ENCODE measurements around the gene ANKRD12.

ANKRD12 gene

GRCh38 chr18:9321017-9321452, 184.5 kb downstream of the ANKRD12 start:
- H3K27ac ChIP-seq (ENCODE audit: low read depth, low read length), result no peak overlapping the region
- H3K36me3 ChIP-seq (ENCODE audit: low read length), result no peaks in the 10 kb centered on the region
- H3K9ac ChIP-seq (ENCODE audit: low read length), result no peak overlapping the region
- no peak for TF ChIP-seq EZH2phosphoT487 (conservative IDR thresholded peaks at IDR 0.05; ENCODE audit: low read length)
- no peak for TF ChIP-seq CTCF (IDR thresholded peaks at IDR 0.05; ENCODE audit: insufficient read depth, low read length, poor library complexity, severe bottlenecking)
- no peaks in the 10 kb centered on the region for H3K9me3 ChIP-seq (ENCODE audit: insufficient read depth, low read length)
- no peak overlapping the region for H3K4me2 ChIP-seq (ENCODE audit: low read depth, low read length, poor library complexity, severe bottlenecking)
- H3K27me3 ChIP-seq (ENCODE audit: low read length), result no peaks in the 10 kb centered on the region
- H3F3A ChIP-seq (ENCODE audit: insufficient read depth), result no peaks in the 10 kb centered on the region
- H3K79me2 ChIP-seq (ENCODE audit: insufficient read depth, low read length), result no peaks in the 10 kb centered on the region
- no peak overlapping the region for H2AFZ ChIP-seq (ENCODE audit: low read depth, low read length, severe bottlenecking)
- H3K9me2 ChIP-seq (replicated peaks; ENCODE audit: insufficient read depth, low read length), result no peaks in the 10 kb centered on the region
- no peak overlapping the region for H3K4me3 ChIP-seq (ENCODE audit: insufficient read depth, low read length, poor library complexity, severe bottlenecking)
- H4K20me1 ChIP-seq (ENCODE audit: low read depth, low read length), result no peaks in the 10 kb centered on the region

GRCh38 chr18:9321736-9322135, 185.2 kb downstream of the ANKRD12 start:
- Histone ChIP-seq H3K36me3 (ENCODE audit: low read length) (no peaks in the 10 kb centered on the region), H3K9ac (ENCODE audit: low read length) (no peak overlapping the region)

GRCh38 chr18:9322744-9323143, 186.2 kb downstream of the ANKRD12 start:
- Histone ChIP-seq H3K4me3 (ENCODE audit: insufficient read depth, low read length, poor library complexity, severe bottlenecking) (no peak overlapping the region), H3K36me3 (ENCODE audit: low read length) (no peaks in the 10 kb centered on the region), H3K9me2 (replicated peaks; ENCODE audit: insufficient read depth, low read length) (no peaks in the 10 kb centered on the region), H3K79me2 (ENCODE audit: insufficient read depth, low read length) (no peaks in the 10 kb centered on the region), H3K9me3 (ENCODE audit: insufficient read depth, low read length) (no peaks in the 10 kb centered on the region), H2AFZ (ENCODE audit: low read depth, low read length, severe bottlenecking) (no peak overlapping the region), H3F3A (ENCODE audit: insufficient read depth) (no peaks in the 10 kb centered on the region), H3K9ac (ENCODE audit: low read length) (no peak overlapping the region), H3K4me2 (ENCODE audit: low read depth, low read length, poor library complexity, severe bottlenecking) (no peak overlapping the region), H4K20me1 (ENCODE audit: low read depth, low read length) (no peaks in the 10 kb centered on the region), H3K27ac (ENCODE audit: low read depth, low read length) (no peak overlapping the region), H3K27me3 (ENCODE audit: low read length) (no peaks in the 10 kb centered on the region)
- TF ChIP-seq CTCF (IDR thresholded peaks at IDR 0.05; ENCODE audit: insufficient read depth, low read length, poor library complexity, severe bottlenecking), result no peak
- TF ChIP-seq EZH2phosphoT487 (conservative IDR thresholded peaks at IDR 0.05; ENCODE audit: low read length), result no peak

More at GRCh38 chr18:9321736-9322135, 185.2 kb downstream of the ANKRD12 start:
- Histone ChIP-seq H3K27me3 (ENCODE audit: low read length) (no peaks in the 10 kb centered on the region), H3K4me3 (ENCODE audit: insufficient read depth, low read length, poor library complexity, severe bottlenecking) (no peak overlapping the region), H3K79me2 (ENCODE audit: insufficient read depth, low read length) (no peaks in the 10 kb centered on the region), H3K9me2 (replicated peaks; ENCODE audit: insufficient read depth, low read length) (no peaks in the 10 kb centered on the region), H3F3A (ENCODE audit: insufficient read depth) (no peaks in the 10 kb centered on the region), H4K20me1 (ENCODE audit: low read depth, low read length) (no peaks in the 10 kb centered on the region), H3K27ac (ENCODE audit: low read depth, low read length) (no peak overlapping the region), H2AFZ (ENCODE audit: low read depth, low read length, severe bottlenecking) (no peak overlapping the region), H3K9me3 (ENCODE audit: insufficient read depth, low read length) (no peaks in the 10 kb centered on the region), H3K4me2 (ENCODE audit: low read depth, low read length, poor library complexity, severe bottlenecking) (no peak overlapping the region)
- TF ChIP-seq EZH2phosphoT487 (conservative IDR thresholded peaks at IDR 0.05; ENCODE audit: low read length), result no peak

GRCh38 chr18:9323750-9324445, 187.3 kb downstream of the ANKRD12 start:
- no peaks in the 10 kb centered on the region for H3F3A ChIP-seq (ENCODE audit: insufficient read depth)
- no peak overlapping the region for H3K4me2 ChIP-seq (ENCODE audit: low read depth, low read length, poor library complexity, severe bottlenecking)
- no peak overlapping the region for H3K4me3 ChIP-seq (ENCODE audit: insufficient read depth, low read length, poor library complexity, severe bottlenecking)
- TF ChIP-seq EZH2phosphoT487 (conservative IDR thresholded peaks at IDR 0.05; ENCODE audit: low read length) (no peak), CTCF (IDR thresholded peaks at IDR 0.05; ENCODE audit: insufficient read depth, low read length, poor library complexity, severe bottlenecking) (no peak)
- no peak overlapping the region for H3K9ac ChIP-seq (ENCODE audit: low read length)
- H2AFZ ChIP-seq (ENCODE audit: low read depth, low read length, severe bottlenecking), result no peak overlapping the region
- no peaks in the 10 kb centered on the region for H4K20me1 ChIP-seq (ENCODE audit: low read depth, low read length)
- no peaks in the 10 kb centered on the region for H3K9me2 ChIP-seq (replicated peaks; ENCODE audit: insufficient read depth, low read length)
- H3K36me3 ChIP-seq (ENCODE audit: low read length), result no peaks in the 10 kb centered on the region
- H3K27ac ChIP-seq (ENCODE audit: low read depth, low read length), result no peak overlapping the region
- H3K27me3 ChIP-seq (ENCODE audit: low read length), result no peaks in the 10 kb centered on the region
- no peaks in the 10 kb centered on the region for H3K9me3 ChIP-seq (ENCODE audit: insufficient read depth, low read length)
- no peaks in the 10 kb centered on the region for H3K79me2 ChIP-seq (ENCODE audit: insufficient read depth, low read length)
